Stimulated activated memory B cell treated with anti-CD40 and anti-IgM and Interleukin-4, amounts not matched to agents 10 μg/mL and 1 μg/mL and 100 μg/mL, for 72 hours (primary cell): ENCODE results near the gene MYO16.

Experiments
- ATAC-seq: fragments of 150-1000 bp; cut with Tn5 transposase; 2 replicates; pipeline ENCODE4 v1.10.0; 2021
- H3K27ac Mint-ChIP-seq: one replicate; pipeline ENCODE4 v1.8.0; 2022; ENCODE audit warnings: mild to moderate bottlenecking, mixed read lengths
- H3K27me3 Mint-ChIP-seq: one replicate; pipeline ENCODE4 v1.8.0; 2022; ENCODE audit warnings: mixed read lengths
- H3K36me3 Mint-ChIP-seq: one replicate; pipeline ENCODE4 v1.8.0; 2022; ENCODE audit warnings: mixed read lengths
- H3K4me1 Mint-ChIP-seq: one replicate; pipeline ENCODE4 v1.8.0; 2022; ENCODE audit warnings: mixed read lengths
- H3K4me3 Mint-ChIP-seq: one replicate; pipeline ENCODE4 v1.8.0; 2022; ENCODE audit warnings: mild to moderate bottlenecking, moderate library complexity, mixed read lengths
- H3K9me3 Mint-ChIP-seq: one replicate; pipeline ENCODE4 v1.8.0; 2022; ENCODE audit warnings: mixed read lengths

MYO16 gene

GRCh38 chr13:109154966-109155761, 525.8 kb downstream of the MYO16 start:
- Mint-ChIP-seq H3K4me3 (no peak overlapping the region), H3K9me3 (no peaks in the 10 kb centered on the region), H3K4me1 (peaks cover 13% of the 10 kb centered on the region), H3K36me3 (no peaks in the 10 kb centered on the region), H3K27me3 (peaks cover 54% of the 10 kb centered on the region), H3K27ac (no peak overlapping the region)
- no peak for ATAC-seq

- Mint-ChIP-seq H3K9me3 (no peaks in the 10 kb centered on the region), H3K36me3 (no peaks in the 10 kb centered on the region), H3K27me3 (peaks cover 54% of the 10 kb centered on the region), H3K4me3 (no peak overlapping the region), H3K27ac (no peak overlapping the region), H3K4me1 (peaks cover 25% of the 10 kb centered on the region)
- no peak for ATAC-seq
Measured at GRCh38 chr13:109156181-109156935, 526.9 kb downstream of the MYO16 start.

DNA sequence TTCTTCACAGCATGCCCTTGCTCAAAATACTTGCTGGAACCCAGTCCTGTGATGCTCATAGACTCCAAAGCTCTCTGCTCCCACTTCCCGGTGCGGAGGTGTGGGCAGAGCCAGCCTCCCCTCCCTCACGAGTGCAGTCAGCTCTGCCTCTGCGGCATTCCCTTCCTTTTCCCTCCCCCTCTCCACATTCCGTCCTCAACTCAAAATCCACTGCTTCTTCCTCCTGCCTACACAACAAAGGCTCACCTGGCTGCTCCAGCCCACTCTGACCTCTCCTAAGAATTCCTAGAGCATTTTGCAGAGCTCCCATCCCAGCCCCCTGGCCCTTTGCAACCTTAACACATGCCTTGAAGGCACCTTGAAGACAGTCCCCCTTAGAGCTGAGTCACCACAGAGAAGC, 527.9 kb downstream of the MYO16 start:
- Mint-ChIP-seq H3K36me3 (no peaks in the 10 kb centered on the region), H3K4me1 (peaks cover 31% of the 10 kb centered on the region), H3K27me3 (peaks cover 54% of the 10 kb centered on the region)

DNA sequence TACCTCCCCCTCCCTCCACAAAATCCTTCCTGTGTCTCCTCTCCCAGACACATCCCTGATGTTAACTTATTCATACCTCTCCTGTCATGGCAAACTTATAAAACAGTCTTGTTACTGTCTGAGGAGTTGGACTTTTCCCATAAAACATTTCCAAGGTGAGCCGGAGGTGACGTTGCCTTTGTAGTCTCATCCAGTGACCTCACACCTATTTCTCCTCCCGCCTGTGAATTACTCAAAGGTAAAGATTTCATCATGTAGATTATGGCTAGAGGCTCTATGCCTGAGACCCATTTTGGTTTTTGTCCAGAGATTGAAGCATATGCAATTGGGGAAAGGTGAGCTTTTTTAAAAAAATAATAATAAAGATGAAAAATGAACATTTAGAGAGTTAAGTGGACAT, 529.0 kb downstream of the MYO16 start:
- no peak for ATAC-seq
- Mint-ChIP-seq H3K27me3 (peaks cover 54% of the 10 kb centered on the region), H3K4me3 (no peak overlapping the region), H3K4me1 (peaks cover 42% of the 10 kb centered on the region), H3K27ac (no peak overlapping the region), H3K9me3 (no peaks in the 10 kb centered on the region), H3K36me3 (no peaks in the 10 kb centered on the region)

More for the DNA sequence above, 527.9 kb downstream of the MYO16 start:
- ATAC-seq, result no peak
- Mint-ChIP-seq H3K9me3 (no peaks in the 10 kb centered on the region), H3K27ac (no peak overlapping the region), H3K4me3 (no peak overlapping the region)

- Mint-ChIP-seq H3K27me3 (peaks cover 45% of the 10 kb centered on the region), H3K9me3 (no peaks in the 10 kb centered on the region), H3K36me3 (no peaks in the 10 kb centered on the region), H3K27ac (no peak overlapping the region), H3K4me1 (peaks cover 38% of the 10 kb centered on the region), H3K4me3 (no peak overlapping the region)
- ATAC-seq, result no peak
Measured at GRCh38 chr13:109159650-109160309, 530.4 kb downstream of the MYO16 start.

GRCh38 chr13:109160357-109160756, 530.9 kb downstream of the MYO16 start:
- Mint-ChIP-seq H3K27me3 (peaks cover 39% of the 10 kb centered on the region), H3K4me3 (no peak overlapping the region)

GRCh38 chr13:109160887-109161669, 531.7 kb downstream of the MYO16 start:
- no peak overlapping the region for H3K27ac Mint-ChIP-seq
- peaks cover 33% of the 10 kb centered on the region for H3K27me3 Mint-ChIP-seq
- no peaks in the 10 kb centered on the region for H3K9me3 Mint-ChIP-seq
- no peak overlapping the region for H3K4me3 Mint-ChIP-seq
- H3K4me1 Mint-ChIP-seq, result peaks cover 38% of the 10 kb centered on the region
- no peak for ATAC-seq
- H3K36me3 Mint-ChIP-seq, result no peaks in the 10 kb centered on the region

More at GRCh38 chr13:109160357-109160756, 530.9 kb downstream of the MYO16 start:
- no peak for ATAC-seq
- Mint-ChIP-seq H3K4me1 (peaks cover 38% of the 10 kb centered on the region), H3K9me3 (no peaks in the 10 kb centered on the region), H3K27ac (no peak overlapping the region), H3K36me3 (no peaks in the 10 kb centered on the region)

DNA sequence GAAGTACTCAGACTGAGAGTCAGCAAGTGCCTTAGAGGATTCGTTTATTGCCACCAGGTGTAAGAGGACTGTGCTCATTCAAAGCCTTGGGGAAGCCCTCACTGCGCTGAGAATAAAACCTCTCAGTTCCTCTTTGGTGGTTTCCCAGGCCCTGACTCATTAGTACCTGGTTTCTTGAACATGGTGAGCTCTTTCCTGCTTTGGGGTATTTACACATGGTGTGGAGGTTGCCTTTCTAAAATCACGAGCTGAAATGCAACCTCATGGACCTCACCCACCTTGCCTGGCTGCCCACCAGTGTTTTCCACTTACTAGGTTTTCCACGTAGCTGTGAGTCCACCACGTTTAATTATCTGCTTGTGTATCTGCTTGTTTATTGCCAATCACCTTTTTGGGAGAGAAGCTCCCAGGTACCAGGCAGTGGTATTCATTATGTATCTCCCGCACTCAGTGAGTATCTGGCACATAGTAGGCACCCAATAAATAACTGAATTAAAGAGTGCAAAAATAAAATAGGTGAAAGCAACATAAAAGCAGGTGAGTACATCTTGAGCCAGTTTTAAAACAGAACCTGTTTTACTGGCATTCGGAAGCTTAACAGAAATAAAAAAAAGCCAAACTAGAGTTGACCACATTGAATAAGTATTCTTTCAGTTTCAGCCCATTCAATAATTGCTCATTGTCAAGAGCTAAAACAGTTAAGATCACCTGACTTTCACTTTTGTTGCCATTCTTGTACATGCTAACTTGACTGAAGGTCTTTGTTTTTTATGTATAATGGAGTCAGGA, 533.0 kb downstream of the MYO16 start:
- ATAC-seq, result peak; percentile 99
- Mint-ChIP-seq H3K4me1 (peaks cover 45% of the 10 kb centered on the region), H3K36me3 (no peaks in the 10 kb centered on the region), H3K9me3 (no peaks in the 10 kb centered on the region), H3K27me3 (peaks cover 20% of the 10 kb centered on the region), H3K4me3 (peak overlapping the region; percentile 64), H3K27ac (peak overlapping the region; percentile 76)

DNA sequence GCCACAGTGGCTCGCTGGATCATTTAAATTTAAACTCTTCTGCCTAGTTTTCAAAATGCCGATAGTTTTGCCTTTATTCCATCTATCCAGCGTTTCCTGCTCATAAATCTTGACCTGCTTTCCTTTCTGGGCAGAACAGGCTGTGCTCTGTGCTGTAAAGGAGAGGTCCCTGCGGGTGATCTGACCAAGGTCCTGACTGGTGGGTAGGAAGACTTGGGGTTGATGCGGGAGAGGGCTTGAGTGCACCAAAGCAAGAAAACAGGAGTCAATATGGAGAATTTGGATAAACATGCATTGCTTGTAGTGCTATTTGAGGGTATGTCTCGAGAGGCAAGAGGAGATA, 533.6 kb downstream of the MYO16 start:
- H3K36me3 Mint-ChIP-seq, result no peaks in the 10 kb centered on the region
- H3K27ac Mint-ChIP-seq, result peak overlapping the region; percentile 76
- H3K4me1 Mint-ChIP-seq, result peaks cover 46% of the 10 kb centered on the region
- H3K27me3 Mint-ChIP-seq, result peaks cover 15% of the 10 kb centered on the region
- ATAC-seq, result no peak
- no peak overlapping the region for H3K4me3 Mint-ChIP-seq
- H3K9me3 Mint-ChIP-seq, result no peaks in the 10 kb centered on the region

GRCh38 chr13:109165417-109165904, 536.0 kb downstream of the MYO16 start:
- H3K27me3 Mint-ChIP-seq, result peaks cover 8% of the 10 kb centered on the region

GRCh38 chr13:109166804-109167203, 537.4 kb downstream of the MYO16 start:
- no peak overlapping the region for H3K27ac Mint-ChIP-seq
- ATAC-seq, result no peak
- no peaks in the 10 kb centered on the region for H3K9me3 Mint-ChIP-seq
- H3K27me3 Mint-ChIP-seq, result peaks cover 8% of the 10 kb centered on the region
- H3K4me3 Mint-ChIP-seq, result no peak overlapping the region
- no peaks in the 10 kb centered on the region for H3K36me3 Mint-ChIP-seq
- peaks cover 25% of the 10 kb centered on the region for H3K4me1 Mint-ChIP-seq

More at GRCh38 chr13:109165417-109165904, 536.0 kb downstream of the MYO16 start:
- H3K4me1 Mint-ChIP-seq, result peaks cover 36% of the 10 kb centered on the region
- no peak overlapping the region for H3K4me3 Mint-ChIP-seq
- no peaks in the 10 kb centered on the region for H3K36me3 Mint-ChIP-seq
- H3K9me3 Mint-ChIP-seq, result no peaks in the 10 kb centered on the region
- H3K27ac Mint-ChIP-seq, result no peak overlapping the region
- ATAC-seq, result no peak

GRCh38 chr13:109172136-109172535, 542.7 kb downstream of the MYO16 start:
- ATAC-seq, result no peak
- Mint-ChIP-seq H3K36me3 (no peaks in the 10 kb centered on the region), H3K9me3 (no peaks in the 10 kb centered on the region), H3K4me1 (peaks cover 4% of the 10 kb centered on the region), H3K4me3 (no peak overlapping the region), H3K27ac (no peak overlapping the region), H3K27me3 (peaks cover 8% of the 10 kb centered on the region)

- ATAC-seq, result no peak
- Mint-ChIP-seq H3K27me3 (no peaks in the 10 kb centered on the region), H3K36me3 (no peaks in the 10 kb centered on the region), H3K27ac (no peak overlapping the region), H3K4me3 (no peak overlapping the region), H3K9me3 (no peaks in the 10 kb centered on the region), H3K4me1 (no peaks in the 10 kb centered on the region)
Measured at GRCh38 chr13:109175666-109176065, 546.3 kb downstream of the MYO16 start.

GRCh38 chr13:109180905-109181425, 551.6 kb downstream of the MYO16 start:
- no peaks in the 10 kb centered on the region for H3K9me3 Mint-ChIP-seq
- no peaks in the 10 kb centered on the region for H3K36me3 Mint-ChIP-seq
- no peaks in the 10 kb centered on the region for H3K27me3 Mint-ChIP-seq
- no peak overlapping the region for H3K4me3 Mint-ChIP-seq
- no peaks in the 10 kb centered on the region for H3K4me1 Mint-ChIP-seq
- no peak overlapping the region for H3K27ac Mint-ChIP-seq
- ATAC-seq, result no peak
